CD4-positive, alpha-beta T cell treated with Interleukin-4 for 1 hour (primary cell): ENCODE results near the gene PRELP.
"Not testable (repeated sequence)": the region's sequence is repeated elsewhere in the genome, so short reads cannot be mapped to it uniquely, and the experiment has no call there.

Experiments
- DNase-seq, 2 donors: peaks; one replicate each; pipeline ENCODE4 v3.0.0-alpha.2; 2020 to 2022

PRELP gene

DNA sequence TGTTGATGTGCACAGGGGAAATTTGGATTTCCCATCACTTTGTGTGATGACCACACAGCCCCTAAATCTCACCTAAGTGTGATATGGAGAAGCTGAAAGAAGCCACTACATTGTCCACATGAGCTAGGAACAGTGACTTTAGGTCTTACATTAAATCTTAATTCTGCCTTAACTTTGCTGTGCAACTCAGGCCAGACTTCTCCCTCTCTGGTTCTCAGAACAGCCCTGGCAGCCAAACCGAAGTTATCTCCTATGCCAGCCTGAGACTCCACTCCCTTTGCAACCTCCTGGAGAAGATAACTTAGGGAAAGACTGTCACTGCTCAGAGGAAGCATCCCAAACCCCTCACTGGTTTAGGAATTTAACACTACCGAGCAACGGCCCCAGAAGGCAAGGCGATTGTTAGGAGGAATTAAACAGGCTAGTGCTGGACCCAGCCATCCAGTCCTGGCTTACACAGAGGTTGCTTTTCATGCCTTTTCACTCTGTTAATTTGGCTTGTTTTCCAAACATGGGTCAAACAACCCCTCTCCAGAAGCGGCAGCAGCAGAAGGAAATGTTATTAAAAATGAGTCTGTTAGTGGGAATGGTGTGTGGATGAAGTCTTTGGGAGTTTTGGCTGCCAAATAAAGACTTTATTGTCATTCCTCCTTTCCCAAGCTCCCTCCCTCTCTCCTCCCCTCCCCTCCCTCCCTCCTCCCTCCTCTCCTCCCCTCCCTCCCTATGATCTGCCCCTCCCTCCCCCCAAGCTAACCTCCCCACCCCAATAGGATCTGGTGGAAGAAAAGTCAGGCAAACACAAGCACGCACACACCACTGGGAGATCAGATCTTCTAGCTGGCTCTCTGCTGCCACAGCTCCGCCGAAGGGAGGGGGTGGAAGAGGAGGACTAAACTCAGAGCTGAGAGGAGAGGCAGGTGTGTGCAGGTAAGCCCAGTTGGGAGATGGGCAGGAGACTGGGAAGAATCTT lies at the start of gene PRELP:
Gene PRELP (plus strand): TSS at position 795 of the 970 bp plus-strand sequence. CDS start 7,379 bp downstream, outside the sequence.
- DNase-seq, result no peak

DNA sequence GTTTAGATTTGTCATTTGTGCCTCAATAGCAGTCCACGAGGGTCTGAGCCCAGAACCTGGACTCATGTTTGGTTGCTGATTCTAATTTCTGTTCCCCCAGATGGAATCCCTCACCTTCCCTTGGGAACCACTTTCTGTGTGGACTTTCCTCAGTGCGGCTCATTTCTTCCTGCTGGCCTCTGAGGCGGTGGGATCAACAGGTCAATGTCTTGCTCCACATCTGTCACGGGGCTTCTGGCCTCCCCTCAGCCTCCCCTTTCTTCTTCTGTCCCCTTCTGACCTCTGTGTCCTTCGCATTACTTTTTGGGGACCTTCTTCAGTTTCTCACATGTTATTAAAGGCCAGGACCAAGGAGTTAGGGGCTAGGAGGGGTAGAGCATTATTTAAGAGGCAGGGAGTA lies 49.2 kb upstream of the PRELP start:
- no peak for DNase-seq

DNA sequence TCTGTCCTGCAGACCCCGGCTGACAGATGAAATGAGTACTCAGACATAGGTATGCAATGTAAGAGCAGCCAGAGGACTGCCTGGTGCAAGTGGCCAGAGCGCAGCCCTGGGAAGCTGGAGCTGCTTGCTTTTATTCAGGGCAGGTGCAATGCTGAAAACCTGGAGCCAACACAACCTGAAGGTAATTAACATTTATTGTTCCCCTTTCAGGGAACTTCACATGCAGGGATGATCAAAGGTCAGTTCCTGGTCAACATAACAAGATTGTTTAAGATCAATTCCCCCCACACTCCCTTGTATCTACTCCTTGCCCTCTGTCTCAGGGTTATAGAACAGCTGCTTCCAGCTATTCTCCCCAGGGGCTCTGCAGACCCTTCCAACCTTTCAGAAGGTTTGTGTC lies 48.7 kb upstream of the PRELP start:
- no peak for DNase-seq

DNA sequence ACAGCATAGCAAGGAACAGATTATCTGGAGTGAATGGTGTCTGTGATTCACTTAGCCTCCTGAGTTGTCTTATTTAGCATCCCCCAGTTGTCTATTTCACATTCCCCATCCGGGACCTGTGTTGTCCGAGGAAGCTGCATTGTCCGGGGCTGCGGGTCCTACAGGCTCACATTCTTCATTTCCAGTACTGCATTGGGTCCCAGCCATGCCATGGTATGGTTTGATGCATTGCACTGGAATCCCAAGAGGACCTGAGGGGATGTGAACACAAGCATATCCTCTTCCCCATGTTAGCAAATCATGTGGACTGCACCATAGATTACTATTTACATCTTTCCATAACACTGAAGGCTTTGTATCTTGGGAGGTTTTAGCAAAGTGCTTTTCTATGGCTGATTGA lies 48.2 kb upstream of the PRELP start:
- no peak for DNase-seq

DNA sequence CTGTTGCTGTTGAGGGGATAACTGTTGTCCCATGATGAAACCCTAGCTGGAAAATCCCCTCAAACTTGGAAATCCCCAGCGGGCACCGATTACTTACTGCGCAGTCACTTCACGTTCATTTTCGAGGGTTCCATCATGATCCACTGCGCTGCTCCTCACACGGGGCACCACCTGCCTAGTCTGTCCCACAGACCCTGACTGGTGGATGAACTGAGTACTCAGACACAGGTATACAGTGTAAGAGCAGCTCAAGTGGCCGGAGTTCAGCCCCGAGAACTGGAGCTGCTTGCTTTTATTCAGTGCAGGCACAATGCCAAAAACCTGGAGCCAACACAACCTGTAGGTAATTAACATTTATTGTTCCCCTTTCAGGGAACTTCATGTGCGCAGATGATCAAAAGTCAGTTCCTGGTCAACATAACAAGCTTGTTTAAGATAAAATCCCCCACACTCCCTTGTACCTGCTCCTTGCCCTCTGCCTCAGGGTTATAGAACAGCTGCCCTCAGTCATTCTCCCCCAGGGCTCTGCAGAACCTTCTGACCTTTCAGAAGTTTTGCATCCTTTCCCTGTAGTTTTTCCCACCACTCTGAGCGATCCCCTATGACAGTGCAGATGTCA lies 46.5 kb upstream of the PRELP start:
- no peak for DNase-seq

DNA sequence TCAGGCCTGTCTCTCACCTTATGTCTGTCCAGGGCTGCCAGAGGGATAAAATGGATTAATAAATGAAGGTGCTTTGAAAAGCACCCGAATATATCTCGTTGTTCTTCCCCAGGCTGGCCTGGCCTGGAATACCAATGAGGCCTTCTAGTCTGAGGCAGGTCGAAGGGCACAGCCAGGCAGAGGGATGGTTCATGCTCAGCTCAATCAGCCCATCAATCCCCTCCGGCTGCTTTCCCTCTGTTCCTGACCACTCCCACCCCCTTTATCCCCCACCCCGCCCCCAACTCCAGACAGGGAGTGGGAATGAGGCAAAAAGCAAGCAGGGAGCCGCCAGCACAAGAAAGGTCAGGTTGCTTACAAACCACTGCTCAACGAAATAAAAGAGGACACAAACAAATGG lies 40.0 kb upstream of the PRELP start:
- DNase-seq, result no peak

DNA sequence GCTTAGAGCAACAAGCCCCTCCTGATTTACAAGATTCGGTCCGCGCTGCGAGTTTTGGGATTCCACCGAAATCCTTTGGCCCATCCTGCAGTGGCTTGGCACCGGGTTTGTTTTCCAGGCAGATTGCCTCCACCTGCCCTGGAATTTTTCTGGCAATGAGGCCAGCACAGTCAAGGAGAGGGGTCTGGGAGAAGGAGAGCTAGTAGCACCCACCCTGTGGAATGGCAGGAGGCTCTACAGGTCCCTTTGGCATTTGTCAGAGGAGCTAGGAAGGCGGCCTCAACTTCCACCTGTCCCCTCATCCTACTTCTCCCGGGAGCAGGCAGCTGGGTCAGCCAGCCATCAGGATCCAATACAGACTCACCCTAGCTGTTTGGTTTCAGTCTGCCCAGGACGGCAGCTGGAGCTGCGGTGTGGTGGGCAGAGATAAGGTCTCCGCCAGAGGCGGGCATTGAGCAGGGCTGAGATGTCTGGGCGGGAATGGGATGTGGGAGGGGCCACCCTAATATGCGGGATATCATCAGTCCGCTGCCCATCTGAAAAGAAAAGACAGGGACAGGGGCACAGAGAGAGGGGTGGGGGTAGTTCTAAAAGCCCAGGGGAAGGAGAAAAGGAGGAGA lies 37.8 kb upstream of the PRELP start:
- no peak for DNase-seq

DNA sequence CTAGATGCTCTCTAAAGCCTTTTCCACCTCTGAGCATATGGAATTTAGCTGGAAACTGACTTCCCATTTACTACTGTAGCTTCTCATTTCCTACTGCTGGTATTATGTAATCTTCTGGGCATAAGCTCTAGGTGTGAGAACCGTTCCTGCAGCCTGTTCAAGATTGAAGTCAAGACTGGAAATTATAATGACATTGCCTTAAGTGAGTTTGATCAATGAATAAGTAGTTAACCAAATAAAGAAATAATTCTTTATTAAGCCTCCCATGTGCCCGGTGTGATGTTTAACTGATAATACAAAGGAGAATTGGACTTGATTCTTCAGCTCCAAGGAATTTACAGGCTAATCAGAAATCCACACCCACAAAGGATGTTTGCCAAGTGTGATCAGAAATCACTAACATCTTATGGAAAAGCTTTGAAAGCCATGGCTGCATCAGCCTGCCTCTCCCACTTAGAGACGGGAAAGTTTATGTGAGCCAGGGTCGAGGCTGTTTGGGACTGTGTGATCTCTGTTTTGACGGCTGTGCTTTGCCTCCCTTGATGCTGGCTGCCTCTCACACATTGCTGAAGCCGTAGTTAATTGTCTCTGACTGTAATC lies 36.4 kb upstream of the PRELP start:
- no peak for DNase-seq

DNA sequence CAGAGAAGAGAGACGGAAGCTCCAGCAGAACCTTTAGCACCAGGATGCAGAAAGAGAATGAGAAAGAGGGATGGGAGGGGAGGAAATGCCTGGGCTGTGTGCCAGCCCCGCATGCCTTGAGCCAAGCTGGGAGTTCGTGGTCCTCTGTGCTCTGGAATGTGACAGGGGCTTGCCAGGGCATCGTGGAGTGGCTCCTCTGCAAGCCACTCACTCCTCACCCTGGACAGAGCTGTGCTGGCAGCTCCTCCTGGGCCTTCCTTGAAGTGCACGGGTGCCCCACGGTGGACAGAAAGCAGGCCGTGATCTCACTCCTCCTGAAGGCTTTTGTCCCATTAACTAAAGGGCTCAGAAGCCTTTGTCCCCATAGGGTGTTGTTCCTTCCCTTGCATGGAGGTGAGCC lies 34.8 kb upstream of the PRELP start:
- DNase-seq, result peak in 1 of 2 donors; percentile 35

DNA sequence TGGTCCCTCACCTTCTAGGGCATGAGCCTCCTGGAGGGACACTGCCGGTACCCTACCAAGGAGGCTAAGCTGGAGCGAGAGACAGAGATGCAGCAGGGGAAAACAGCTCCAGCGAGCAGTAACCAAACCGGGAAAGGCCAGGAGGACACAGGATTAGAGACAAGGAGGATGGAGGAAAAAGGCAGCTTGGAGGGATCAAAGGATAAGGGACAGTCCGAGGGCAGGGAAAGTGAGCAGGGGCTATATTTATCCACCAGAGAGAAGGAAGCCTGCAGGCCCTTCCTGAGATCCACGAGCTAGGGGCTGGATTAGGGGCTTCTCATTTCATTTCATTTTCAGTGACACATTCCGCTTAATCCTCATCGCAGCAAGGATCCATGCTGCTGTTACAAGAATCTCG lies 33.8 kb upstream of the PRELP start:
- DNase-seq, result no peak

DNA sequence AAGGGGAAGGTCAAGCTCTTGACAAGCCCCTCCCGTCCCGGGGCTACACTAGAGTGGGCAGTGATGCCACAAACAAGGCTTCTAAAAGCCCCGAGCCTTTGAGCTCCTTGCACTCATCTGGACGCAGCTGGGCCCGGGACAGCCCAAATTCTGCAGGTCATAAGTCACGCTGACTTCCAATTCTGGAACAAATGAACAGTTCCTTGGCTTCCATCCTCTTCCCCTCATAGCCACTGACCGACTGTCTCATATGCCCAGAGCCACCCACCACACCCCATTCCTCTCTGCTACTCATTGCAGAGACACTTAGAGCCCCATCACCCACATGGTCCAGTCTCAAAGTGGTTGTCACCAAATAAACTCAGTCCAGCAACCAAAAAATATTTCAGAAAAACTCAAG lies 32.8 kb upstream of the PRELP start:
- no peak for DNase-seq

DNA sequence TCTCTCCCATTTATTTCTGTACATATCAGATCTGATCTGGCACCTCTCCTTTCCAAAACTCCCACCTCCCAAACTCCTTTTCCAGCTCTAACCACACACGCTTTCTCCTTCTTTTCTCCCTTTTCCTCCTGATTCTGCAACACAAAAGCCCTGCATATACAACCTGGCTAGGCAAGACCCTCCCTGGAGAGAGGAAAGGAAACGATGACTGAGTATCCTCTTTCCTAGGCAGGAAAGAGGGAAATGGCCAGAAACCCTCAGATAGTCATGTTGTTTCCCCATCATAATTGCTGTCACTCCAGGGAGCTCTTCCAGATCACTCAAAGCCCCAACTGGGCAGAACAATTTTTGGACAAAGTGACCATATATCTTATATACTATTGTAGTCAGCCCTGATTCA lies 32.3 kb upstream of the PRELP start:
- no peak for DNase-seq

DNA sequence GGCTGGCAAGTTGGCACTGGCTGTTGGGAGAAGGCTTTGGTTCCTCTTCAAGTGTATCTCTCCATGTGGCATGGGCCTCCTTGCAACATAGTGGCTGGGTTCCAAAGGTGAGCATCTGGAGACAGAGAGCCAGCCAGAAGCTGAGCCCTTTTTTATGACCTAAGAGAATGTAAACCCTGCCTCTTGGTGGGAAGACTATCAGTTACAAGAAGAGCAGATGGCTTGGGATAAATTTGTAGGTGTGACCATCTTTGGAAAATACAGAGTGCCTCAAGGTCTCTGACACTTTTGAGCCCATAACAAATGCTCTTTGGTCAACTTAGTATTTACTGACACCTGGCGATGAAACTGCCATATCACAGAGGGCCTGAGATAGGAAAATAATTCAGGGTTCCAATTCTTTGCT lies 31.4 kb upstream of the PRELP start:
- DNase-seq, result no peak

DNA sequence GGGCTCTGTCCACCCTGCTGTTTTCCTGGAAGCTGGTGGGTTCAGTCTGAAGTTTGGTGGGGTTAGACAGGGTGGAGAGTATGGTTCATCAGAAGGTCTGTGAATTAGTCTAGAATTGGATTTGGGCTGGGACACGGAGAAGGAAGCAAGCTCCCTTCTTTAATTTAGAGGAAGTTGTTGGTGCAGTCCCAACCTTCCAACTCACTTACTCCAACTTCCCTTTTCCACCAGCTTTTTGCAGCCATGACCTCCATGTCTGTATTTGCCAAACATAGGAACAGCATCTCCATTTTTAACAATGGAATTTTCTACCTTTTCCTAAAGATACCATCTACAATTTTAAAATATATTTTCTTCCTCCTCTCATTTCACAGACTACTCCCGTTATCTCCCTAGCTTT lies 28.5 kb upstream of the PRELP start:
- no peak for DNase-seq

DNA sequence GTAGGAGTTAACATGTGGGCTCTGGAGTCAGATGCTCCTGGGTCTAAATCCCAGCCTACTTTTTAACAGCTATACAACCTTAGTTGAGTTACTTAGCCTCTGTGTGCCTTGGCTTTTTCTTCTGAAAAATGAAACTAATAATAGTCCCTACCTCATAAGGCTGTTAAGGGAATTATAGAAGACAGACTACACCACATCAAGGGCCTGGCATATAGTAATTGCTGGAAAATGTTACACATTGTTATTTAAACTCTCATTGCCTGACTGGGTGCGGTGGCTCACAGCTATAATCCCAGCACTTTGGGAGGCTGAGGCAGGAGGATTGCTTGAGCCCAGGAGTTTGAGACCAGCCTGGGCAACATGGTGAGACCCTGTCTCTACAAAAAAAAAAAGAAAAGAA lies 28.0 kb upstream of the PRELP start:
- DNase-seq, result not testable (repeated sequence)

DNA sequence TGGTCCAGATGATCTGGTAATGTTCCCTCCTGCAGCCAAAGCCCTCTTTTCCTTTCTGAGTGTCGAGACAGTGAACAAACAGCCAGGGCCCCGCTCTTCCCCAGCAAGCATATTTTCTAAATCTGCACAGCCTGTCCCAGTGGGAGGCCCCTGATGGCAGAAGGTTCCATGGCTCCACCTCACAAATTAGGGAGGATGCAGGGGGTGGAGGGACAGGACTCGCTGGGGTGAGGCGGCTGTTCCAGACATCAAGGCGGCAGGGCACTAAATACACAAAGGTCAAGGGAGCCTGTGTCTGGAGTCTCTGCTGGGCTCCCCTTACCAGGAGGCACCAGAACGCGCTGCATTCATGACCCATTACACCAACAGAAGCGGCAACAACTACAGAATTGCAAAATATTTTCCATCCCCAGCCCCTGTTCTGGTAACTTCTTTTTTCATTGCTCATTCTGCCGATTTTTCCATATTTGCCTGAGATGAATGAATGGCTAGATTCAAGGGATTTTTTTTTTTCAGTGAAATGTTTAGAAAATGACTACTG lies 27.0 kb upstream of the PRELP start:
- no peak for DNase-seq

DNA sequence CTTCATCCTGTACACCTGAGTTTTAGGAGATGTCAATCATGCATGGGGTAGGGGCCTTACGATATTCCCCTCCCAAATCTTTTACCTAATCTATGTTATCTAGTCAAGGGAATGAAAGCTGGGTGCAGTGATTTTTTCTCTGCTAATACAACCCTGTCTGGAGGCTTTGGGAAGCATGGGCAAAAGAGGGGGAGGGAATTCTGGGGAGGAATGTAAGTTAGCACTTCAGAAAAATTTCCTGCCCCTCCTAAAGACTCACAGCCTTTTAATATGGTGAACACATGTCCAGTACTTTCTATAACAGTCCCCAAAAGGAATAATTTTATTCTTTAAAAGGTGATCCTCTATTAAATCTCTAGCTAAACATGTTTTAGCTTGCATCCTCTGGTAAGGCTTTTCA lies 25.6 kb upstream of the PRELP start:
- no peak for DNase-seq

DNA sequence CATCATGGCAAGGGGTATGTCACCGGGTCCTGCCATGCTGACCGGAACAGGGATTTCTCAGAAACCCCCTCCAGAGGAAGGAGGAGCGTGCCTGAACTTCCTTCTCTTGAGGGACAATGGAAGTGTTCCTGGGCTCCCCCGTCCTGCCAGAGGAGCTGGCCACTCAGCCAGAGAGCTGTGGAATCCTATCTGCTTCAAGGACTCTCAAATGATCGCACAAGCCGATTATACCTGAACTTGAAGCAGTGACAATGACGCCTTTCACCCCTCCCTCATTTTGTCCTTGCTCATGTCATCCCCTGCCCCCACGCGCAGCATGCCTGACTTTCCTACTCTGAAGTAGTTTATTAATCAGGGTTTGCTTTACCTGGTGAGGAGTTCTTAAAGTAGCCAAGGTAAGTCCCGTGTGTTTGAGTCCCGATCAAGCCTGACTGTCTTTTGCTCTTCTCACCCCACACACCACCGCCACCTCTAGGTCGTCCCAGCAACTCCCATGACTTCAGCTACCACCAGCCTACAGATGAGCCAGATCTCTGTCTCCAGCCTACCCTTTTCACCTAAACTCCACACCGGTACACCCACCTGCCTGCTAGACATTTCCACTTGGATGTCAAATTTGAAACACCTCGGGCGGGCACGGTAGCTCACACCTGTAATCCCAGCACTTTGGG lies 25.0 kb upstream of the PRELP start:
- no peak for DNase-seq

DNA sequence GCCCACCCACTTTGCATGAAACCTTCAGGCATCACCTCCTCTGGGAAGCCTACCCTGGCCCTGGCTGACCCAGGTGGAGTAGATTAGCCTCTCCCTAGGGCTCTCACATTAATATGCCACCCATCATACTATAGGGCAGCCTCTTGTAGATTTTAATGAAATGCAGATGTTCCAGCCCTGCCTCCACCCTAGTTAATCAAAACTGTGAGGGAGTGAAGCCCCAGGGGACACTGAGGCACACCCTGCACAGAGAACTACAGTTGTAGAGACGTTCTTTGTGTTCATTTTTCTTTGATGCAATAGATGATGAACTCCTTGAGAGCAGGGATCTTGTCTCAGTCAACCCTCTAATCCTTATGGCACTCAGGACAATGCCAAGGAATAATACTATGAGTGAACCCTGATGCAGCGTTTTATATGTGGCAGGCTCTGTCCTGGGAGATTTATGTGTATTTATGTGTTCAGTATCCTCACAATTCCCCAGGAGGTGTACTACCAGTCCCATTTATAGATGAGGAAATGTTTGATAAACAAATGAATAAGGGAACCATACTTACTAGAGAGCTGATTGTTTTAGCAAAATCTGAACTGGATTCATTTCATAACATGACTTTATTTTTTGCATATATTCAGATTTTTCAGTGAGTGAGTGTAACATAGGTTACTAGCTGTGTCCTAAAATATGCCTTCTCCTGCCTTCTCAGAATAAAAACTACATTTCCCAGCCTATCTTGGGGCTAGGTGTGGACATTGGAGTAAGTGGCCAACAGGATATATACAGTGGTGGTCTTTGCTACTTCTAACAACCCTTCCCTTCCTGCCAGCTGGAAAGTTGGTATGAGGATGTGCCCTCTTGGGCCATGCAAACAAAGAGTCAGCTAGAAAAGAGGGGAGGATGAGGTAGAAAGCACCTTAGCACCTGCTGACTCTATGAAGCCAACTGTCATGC lies 23.5 kb upstream of the PRELP start:
- DNase-seq, result no peak

DNA sequence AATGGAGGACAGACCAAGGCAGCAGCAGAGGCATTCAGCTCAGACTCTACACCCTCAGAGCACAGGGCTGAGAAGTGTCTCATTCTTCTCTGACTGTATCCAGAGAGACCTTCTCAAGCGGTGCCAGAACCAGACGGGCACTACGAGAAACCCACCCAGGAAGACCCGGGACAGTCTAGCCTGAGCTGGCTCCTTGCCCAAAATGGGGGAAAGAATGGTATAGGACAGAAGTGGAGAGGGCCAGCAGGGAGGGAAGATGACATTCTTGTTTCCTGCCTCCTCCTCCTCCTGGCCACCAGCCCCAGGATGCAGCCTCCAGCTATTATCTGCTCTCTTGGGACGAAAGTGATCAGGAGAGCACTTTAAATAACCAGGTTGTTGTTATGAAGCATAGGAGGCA lies 22.6 kb upstream of the PRELP start:
- no peak for DNase-seq

DNA sequence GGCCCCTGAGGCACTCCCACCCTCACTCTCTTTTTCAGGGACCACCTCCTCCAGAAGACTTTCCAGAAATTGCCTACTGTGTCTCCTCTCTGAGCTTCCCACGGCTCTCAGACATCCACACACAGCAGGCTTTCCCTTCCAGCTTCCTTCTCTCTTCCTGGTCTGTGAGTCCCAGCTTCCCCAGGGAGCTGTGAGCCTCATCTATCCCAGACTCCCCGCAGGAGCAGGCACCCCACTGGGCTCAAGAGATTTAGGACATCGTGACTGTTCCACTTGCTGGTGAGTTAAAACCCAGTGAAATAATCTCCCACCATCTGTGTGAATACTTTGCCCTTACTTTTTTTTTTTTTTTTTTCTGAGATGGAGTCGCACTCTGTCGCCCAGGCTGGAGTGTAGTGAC lies 22.0 kb upstream of the PRELP start:
- no peak for DNase-seq
